ENCODE data around the gene SLC35F6.

GRCh38 chr2:26770986-26771586 lies 7.0 kb downstream of the SLC35F6 start:
- TF ChIP-seq CTCF (IDR thresholded peaks at IDR 0.05; ENCODE audit: insufficient read depth, low read length, poor library complexity, severe bottlenecking) = peak; percentile 15
- TF ChIP-seq EZH2phosphoT487 (conservative IDR thresholded peaks at IDR 0.05; ENCODE audit: low read length) = no peak

Measured in SU-DHL-6 (cell line).